Trophoblast cell (in vitro differentiated cells and primary cell): ENCODE results near the gene IL36B.

Experiments used
- DNase-seq, 2 donors: peaks; one replicate each; pipeline ENCODE4 v3.0.0-alpha.2; 2016
- H2AFZ ChIP-seq: 2 replicates; pipeline ENCODE4 v1.6.1; 2013; ENCODE audit warnings: low read length, moderate library complexity, mild to moderate bottlenecking; ENCODE audit not compliant: insufficient read depth, poor library complexity
- H2AK5ac ChIP-seq: 2 replicates; pipeline ENCODE4 v1.6.1; 2013; ENCODE audit warnings: mild to moderate bottlenecking, low read length
- H2BK120ac ChIP-seq: 2 replicates; pipeline ENCODE4 v1.6.1; 2013; ENCODE audit warnings: low read length, mild to moderate bottlenecking, moderate library complexity; ENCODE audit not compliant: insufficient read depth, poor library complexity
- H2BK12ac ChIP-seq: 2 replicates; pipeline ENCODE4 v1.6.1; 2013; ENCODE audit warnings: mild to moderate bottlenecking, low read length, moderate library complexity
- H2BK5ac ChIP-seq: 2 replicates; pipeline ENCODE4 v1.6.1; 2013; ENCODE audit warnings: low read length, low read depth, moderate library complexity, mild to moderate bottlenecking; ENCODE audit not compliant: poor library complexity
- H3K14ac ChIP-seq: 2 replicates; pipeline ENCODE4 v1.6.1; 2013; ENCODE audit warnings: mild to moderate bottlenecking, low read length
- H3K18ac ChIP-seq: 2 replicates; pipeline ENCODE4 v1.6.1; 2013; ENCODE audit warnings: mild to moderate bottlenecking, low read length
- H3K23ac ChIP-seq: 2 replicates; pipeline ENCODE4 v1.6.1; 2013; ENCODE audit warnings: low read length
- H3K27ac ChIP-seq: 2 replicates; pipeline ENCODE4 v1.5.1; 2013; ENCODE audit warnings: low read depth, mild to moderate bottlenecking, inconsistent platforms, low read length, moderate library complexity
- H3K27me3 ChIP-seq: 2 replicates; pipeline ENCODE4 v1.6.1; 2013; ENCODE audit warnings: inconsistent platforms, mild to moderate bottlenecking, low read length, moderate library complexity; ENCODE audit not compliant: insufficient read depth
- H3K36me3 ChIP-seq, 2 experiments: 1 replicate in 1 of 2; 2 replicates in 1 of 2; pipeline ENCODE4 v1.6.1; 2013; ENCODE audit warnings: low read length in 2 of 2, mild to moderate bottlenecking in 2 of 2, moderate library complexity in 1 of 2; ENCODE audit not compliant: insufficient read depth in 2 of 2, control insufficient read depth in 1 of 2
- H3K4ac ChIP-seq: 2 replicates; pipeline ENCODE4 v1.6.1; 2013; ENCODE audit warnings: low read depth, mild to moderate bottlenecking, low read length, moderate library complexity
- H3K4me1 ChIP-seq, 2 experiments: 1 replicate in 1 of 2; 2 replicates in 1 of 2; pipeline ENCODE4 v1.6.1; 2013; ENCODE audit warnings: low read length in 2 of 2, mild to moderate bottlenecking in 2 of 2, moderate library complexity in 1 of 2; ENCODE audit not compliant: insufficient read depth in 2 of 2, control insufficient read depth in 1 of 2
- H3K4me2 ChIP-seq: 2 replicates; pipeline ENCODE4 v1.6.1; 2013; ENCODE audit warnings: inconsistent platforms, mild to moderate bottlenecking, low read length, moderate library complexity
- H3K4me3 ChIP-seq: 2 replicates; pipeline ENCODE4 v1.5.1; 2013; ENCODE audit warnings: mild to moderate bottlenecking, low read depth, low read length, inconsistent platforms
- H3K79me1 ChIP-seq: one replicate; pipeline ENCODE4 v1.6.1; 2013; ENCODE audit warnings: low read length
- H3K79me2 ChIP-seq: 2 replicates; pipeline ENCODE4 v1.6.1; 2013; ENCODE audit warnings: low read length, mild to moderate bottlenecking; ENCODE audit not compliant: control insufficient read depth, insufficient read depth, poor library complexity
- H3K9ac ChIP-seq: 2 replicates; pipeline ENCODE4 v1.6.1; 2013; ENCODE audit warnings: mild to moderate bottlenecking, low read length
- H3K9me3 ChIP-seq: 2 replicates; pipeline ENCODE4 v1.6.1; 2013; ENCODE audit warnings: low read depth, mild to moderate bottlenecking, control low read depth, inconsistent platforms, low read length; ENCODE audit not compliant: insufficient read depth
- H4K12ac ChIP-seq: 2 replicates; pipeline ENCODE4 v1.6.1; 2013; ENCODE audit warnings: low read depth, mild to moderate bottlenecking, low read length, moderate library complexity
- H4K8ac ChIP-seq: 2 replicates; pipeline ENCODE4 v1.6.1; 2013; ENCODE audit warnings: low read depth, mild to moderate bottlenecking, low read length, moderate library complexity
- H4K91ac ChIP-seq: one replicate; pipeline ENCODE4 v1.6.1; 2013; ENCODE audit warnings: low read depth, mild to moderate bottlenecking, low read length, moderate library complexity
- WGBS: extraction: QIAGEN DNeasy Blood & Tissue Kit; methylation state at CpG from one replicate; pipeline ENCODE4 v1.1.7; 2013; ENCODE audit warnings: missing lambda C conversion rate; ENCODE audit not compliant: insufficient read length, insufficient coverage; ENCODE audit errors: extremely low coverage; 5-methylcytosine and 5-hydroxymethylcytosine counted together

The IL36B gene

DNA sequence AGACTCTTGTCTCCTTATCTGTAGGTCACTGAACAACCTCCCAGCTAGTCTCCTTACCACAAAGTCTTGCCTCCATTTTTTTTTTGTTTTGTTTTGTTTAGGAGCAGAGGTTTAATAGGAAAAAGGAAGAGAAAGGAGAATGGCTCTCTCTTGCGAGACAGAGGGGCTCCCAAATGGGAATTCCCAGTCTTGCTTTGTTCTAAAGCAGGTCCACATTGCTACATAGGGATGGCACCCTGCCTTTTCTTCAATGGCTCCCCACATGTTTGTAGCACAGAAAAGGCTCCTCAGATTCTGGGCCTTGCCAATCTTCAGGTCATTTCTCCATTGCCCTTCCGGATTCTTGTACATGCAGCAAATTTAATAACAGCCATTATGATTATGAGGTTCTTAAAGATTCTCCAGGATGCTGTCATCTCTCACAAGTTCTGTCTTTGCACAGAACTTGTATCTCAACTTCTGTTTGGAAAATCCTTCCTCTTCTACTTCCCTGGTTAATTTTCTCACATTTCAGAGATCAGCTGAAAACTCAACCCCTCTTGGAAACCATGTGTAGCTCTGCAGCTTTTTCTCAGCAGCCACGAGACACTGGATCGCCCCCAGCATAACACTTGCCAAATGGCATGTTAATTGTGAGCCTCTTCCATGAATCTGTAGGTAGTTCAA is 38.7 kb upstream of the IL36B start:
- Histone ChIP-seq H3K36me3 (no peaks in the 10 kb centered on the region), H3K23ac (no peak overlapping the region), H3K9me3 (no peaks in the 10 kb centered on the region), H2AK5ac (no peak overlapping the region), H3K27me3 (no peaks in the 10 kb centered on the region), H2AFZ (no peak overlapping the region), H3K9ac (no peak overlapping the region), H3K14ac (no peak overlapping the region), H4K8ac (no peak overlapping the region), H3K18ac (no peak overlapping the region), H3K79me2 (no peaks in the 10 kb centered on the region), H3K4me1 (no peaks in the 10 kb centered on the region), H4K91ac (no peak overlapping the region), H2BK5ac (no peak overlapping the region), H3K4me2 (no peak overlapping the region), H2BK120ac (no peak overlapping the region), H3K79me1 (no peaks in the 10 kb centered on the region), H3K27ac (no peak overlapping the region), H3K4ac (no peak overlapping the region), H4K12ac (no peak overlapping the region), H3K4me3 (no peak overlapping the region), H2BK12ac (no peak overlapping the region)
- DNase-seq, result no peak
- WGBS, result no CpG with 5 or more reads among the region's 4 CpGs

DNA sequence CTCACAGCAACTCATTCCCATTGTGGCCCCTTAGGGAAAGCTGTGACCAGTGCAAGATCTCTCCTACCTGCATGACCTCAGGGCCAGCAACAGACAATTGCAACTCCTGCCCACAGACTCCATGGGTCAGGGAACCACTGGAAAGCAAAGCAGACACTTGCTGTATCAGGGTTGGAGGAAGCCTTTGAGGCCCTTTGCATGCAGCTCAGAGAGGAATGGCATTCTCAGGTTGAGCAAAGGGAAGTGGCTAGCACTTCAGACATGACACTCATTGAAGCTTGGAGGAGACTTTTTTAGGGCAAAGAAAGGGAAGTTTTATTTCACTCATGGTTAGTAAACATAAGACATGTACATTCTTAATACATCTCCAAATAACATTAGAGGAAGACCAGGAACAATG is 37.2 kb upstream of the IL36B start:
- Histone ChIP-seq H3K14ac (no peak overlapping the region), H2BK5ac (no peak overlapping the region), H3K79me1 (no peaks in the 10 kb centered on the region), H3K9me3 (no peaks in the 10 kb centered on the region), H4K91ac (no peak overlapping the region), H2AK5ac (no peak overlapping the region), H3K27me3 (no peaks in the 10 kb centered on the region), H3K4me1 (no peaks in the 10 kb centered on the region), H4K8ac (no peak overlapping the region), H3K18ac (no peak overlapping the region), H3K4ac (no peak overlapping the region), H4K12ac (no peak overlapping the region), H3K23ac (no peak overlapping the region), H2BK120ac (no peak overlapping the region), H2BK12ac (no peak overlapping the region), H3K4me2 (no peak overlapping the region), H3K79me2 (no peaks in the 10 kb centered on the region), H3K4me3 (no peak overlapping the region), H3K9ac (no peak overlapping the region), H3K36me3 (no peaks in the 10 kb centered on the region), H2AFZ (no peak overlapping the region), H3K27ac (no peak overlapping the region)
- DNase-seq, result no peak

DNA sequence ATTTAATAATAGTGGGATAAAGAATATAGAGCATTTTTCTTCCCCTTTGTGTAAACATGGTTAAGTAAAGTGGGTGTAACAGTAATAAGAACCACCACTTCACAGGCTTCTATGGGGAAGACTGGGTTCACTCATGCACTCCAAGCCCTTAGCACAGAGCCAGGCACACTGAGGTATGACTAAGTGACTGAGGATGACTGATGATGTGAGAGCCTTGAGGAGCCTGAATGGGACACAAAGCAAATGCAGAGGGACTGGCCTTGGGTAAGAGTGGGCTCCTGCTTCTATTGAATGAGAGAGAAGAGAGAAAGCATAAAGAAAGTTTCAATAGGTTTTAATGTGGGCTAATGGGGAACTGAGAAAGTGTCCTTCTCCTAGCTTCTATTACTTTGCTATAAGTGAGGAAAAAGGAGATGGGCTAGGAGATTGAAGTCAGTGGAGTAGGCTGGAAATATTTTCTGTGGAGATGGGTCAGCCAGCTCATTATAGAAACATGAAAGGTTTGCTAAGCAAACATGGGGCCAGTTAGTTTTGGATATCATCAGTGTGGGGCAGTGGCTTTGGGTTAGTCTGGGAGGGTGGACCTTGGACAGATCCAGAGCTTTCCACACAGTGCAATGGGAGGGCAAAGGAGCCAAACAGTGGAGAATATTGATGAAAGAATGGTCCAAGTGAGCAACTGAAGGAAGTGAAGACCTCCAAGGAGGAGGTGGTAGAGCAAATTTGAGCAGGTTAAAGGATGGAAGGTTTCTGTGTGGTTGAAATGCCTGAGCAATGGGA is 35.7 kb upstream of the IL36B start:
- Histone ChIP-seq H3K4me2 (no peak overlapping the region), H3K9me3 (no peaks in the 10 kb centered on the region), H3K27me3 (no peaks in the 10 kb centered on the region), H3K79me2 (no peaks in the 10 kb centered on the region), H4K91ac (no peak overlapping the region), H3K4me1 (no peaks in the 10 kb centered on the region), H3K4ac (no peak overlapping the region), H2BK120ac (no peak overlapping the region), H2AFZ (no peak overlapping the region), H3K27ac (no peak overlapping the region), H3K9ac (no peak overlapping the region), H2BK5ac (no peak overlapping the region), H4K12ac (no peak overlapping the region), H3K18ac (no peak overlapping the region), H3K23ac (no peak overlapping the region), H4K8ac (no peak overlapping the region), H3K4me3 (no peak overlapping the region), H2BK12ac (no peak overlapping the region), H3K79me1 (no peaks in the 10 kb centered on the region), H2AK5ac (no peak overlapping the region), H3K14ac (no peak overlapping the region), H3K36me3 (no peaks in the 10 kb centered on the region)
- DNase-seq, result no peak

DNA sequence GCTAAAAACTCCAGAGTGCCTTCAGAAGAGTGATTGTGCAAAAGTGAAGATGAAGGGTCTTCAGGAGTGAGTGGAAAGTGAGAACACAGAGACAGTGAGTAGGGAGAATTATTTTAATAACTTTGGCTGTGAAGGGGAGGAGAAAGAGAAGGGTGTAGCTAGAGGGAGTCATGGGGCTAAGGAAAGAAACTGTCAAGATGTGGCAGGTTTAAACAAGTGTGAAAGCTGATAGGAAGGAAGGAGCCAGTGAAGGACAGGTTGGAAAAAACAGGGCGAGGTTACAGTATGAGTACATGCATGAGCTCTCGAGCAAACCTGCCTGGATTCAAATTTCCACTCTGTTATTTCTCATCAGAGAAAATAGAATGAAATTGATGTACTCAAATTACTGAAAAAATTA is 32.9 kb upstream of the IL36B start:
- H3K9me3 ChIP-seq, result no peaks in the 10 kb centered on the region
- H4K91ac ChIP-seq, result no peak overlapping the region
- H2BK12ac ChIP-seq, result no peak overlapping the region
- H2AK5ac ChIP-seq, result no peak overlapping the region
- H3K4me2 ChIP-seq, result no peak overlapping the region
- H3K4me1 ChIP-seq, result no peaks in the 10 kb centered on the region
- H3K18ac ChIP-seq, result no peak overlapping the region
- H4K8ac ChIP-seq, result no peak overlapping the region
- no peak for DNase-seq
- no CpG with 5 or more reads among the region's 2 CpGs for WGBS
- no peak overlapping the region for H3K4me3 ChIP-seq
- H2BK120ac ChIP-seq, result no peak overlapping the region
- no peak overlapping the region for H2BK5ac ChIP-seq
- H4K12ac ChIP-seq, result no peak overlapping the region
- H3K4ac ChIP-seq, result no peak overlapping the region
- H3K9ac ChIP-seq, result no peak overlapping the region
- H3K27ac ChIP-seq, result no peak overlapping the region
- no peaks in the 10 kb centered on the region for H3K79me1 ChIP-seq
- no peak overlapping the region for H3K14ac ChIP-seq
- no peak overlapping the region for H3K23ac ChIP-seq
- no peaks in the 10 kb centered on the region for H3K79me2 ChIP-seq
- H3K27me3 ChIP-seq, result no peaks in the 10 kb centered on the region
- H3K36me3 ChIP-seq, result no peaks in the 10 kb centered on the region
- H2AFZ ChIP-seq, result no peak overlapping the region
